Breast epithelium (tissue), 4 donors: ENCODE measurements around the gene PEX11G. TPM values are rescaled to one million over a fixed set of nuclear protein-coding genes. Genes with fewer than 3 reads are reported as not detected.

Experiments used
- DNase-seq, 2 donors: peaks; one replicate each; pipeline ENCODE4 v3.0.0-alpha.2; 2019; ENCODE audit warnings: low spot score in 2 of 2
- H3K27ac ChIP-seq, 2 donors: fragments of 200-600 bp; sonication (generic) in 1 of 2; one replicate each; pipeline ENCODE4 v1.5.1; 2016 to 2019; ENCODE audit warnings: mild to moderate bottlenecking in 1 of 2
- H3K27me3 ChIP-seq, 2 donors: fragments of 200-600 bp; sonication (generic) in 1 of 2; one replicate each; pipeline versions ENCODE4 v1.5.1 to v1.6.0; 2017 to 2019; ENCODE audit warnings: control low read depth in 1 of 2, mild to moderate bottlenecking in 1 of 2
- H3K36me3 ChIP-seq: fragments of 200-600 bp; one replicate; pipeline ENCODE4 v1.5.1; 2019
- H3K4me1 ChIP-seq, 2 donors: fragments of 200-600 bp; sonication (generic); one replicate each; pipeline ENCODE4 v1.5.1; 2016 to 2019; ENCODE audit warnings: control low read depth in 1 of 2
- H3K4me3 ChIP-seq, 3 donors: fragments of 200-600 bp; sonication (generic); 1 replicate in 2 of 3; 2 replicates in 1 of 3; pipeline ENCODE4 v1.5.1; 2016 to 2019; ENCODE audit warnings: mild to moderate bottlenecking in 3 of 3, moderate library complexity in 2 of 3
- H3K9me3 ChIP-seq, 2 donors: fragments of 200-600 bp; sonication (generic) in 1 of 2; one replicate each; pipeline ENCODE4 v1.5.1; 2016 to 2019; ENCODE audit warnings: control low read depth in 1 of 2
- CTCF ChIP-seq, 3 donors: fragments of 450-650 bp; IDR thresholded peaks; one replicate each; pipeline ENCODE4 v1.5.1; 2016 to 2017; ENCODE audit warnings: antibody characterized with exemption in 3 of 3, mild to moderate bottlenecking in 3 of 3, moderate library complexity in 3 of 3
- POLR2A ChIP-seq: fragments of 450-650 bp; IDR thresholded peaks from one replicate; pipeline ENCODE4 v1.6.1; 2016; ENCODE audit warnings: antibody characterized with exemption, mild to moderate bottlenecking, moderate library complexity
- POLR2AphosphoS5 ChIP-seq, 3 donors: sonication (generic); formaldehyde crosslinking; IDR thresholded peaks; one replicate each; pipeline ENCODE4 v1.6.1; 2017; ENCODE audit warnings: antibody characterized with exemption in 3 of 3
- intact Hi-C: fragments of 100-400 bp; cut with DNase I; formaldehyde crosslinking; loops from one replicate; pipeline ENCODE4 v1.15.1; 2023; ENCODE audit warnings: low total_unique reads
- total RNA-seq, 3 donors: library from RNA; depleted of rRNA; stranded (reverse); fragments of >200 nt; gene quantifications; one replicate each; pipeline ENCODE4 v1.1.0, GENCODE V29; 2016

The PEX11G gene
- total RNA-seq, 3 donors from 2014 or later, result 5.4 to 9.8 (median 7.2) TPM

- TF ChIP-seq CTCF (IDR thresholded peaks at IDR 0.05) (no peak), POLR2AphosphoS5 (IDR thresholded peaks at IDR 0.05) (no peak), POLR2A (no peak)
- Histone ChIP-seq H3K27ac (no peak overlapping the region), H3K4me3 (no peak overlapping the region), H3K36me3 (no peaks in the 10 kb centered on the region), H3K27me3 (no peaks in the 10 kb centered on the region), H3K9me3 (no peaks in the 10 kb centered on the region), H3K4me1 (peaks cover 0 to 8% of the 10 kb centered on the region in 2 donors)
- DNase-seq, result no peak
- intact Hi-C loops, result no loop called here
Observed at GRCh38 chr19:7512400-7512851, 23.6 kb upstream of the PEX11G start.

GRCh38 chr19:7509625-7510024 is 20.8 kb upstream of the PEX11G start:
- no peaks in the 10 kb centered on the region for H3K4me1 ChIP-seq
- H3K9me3 ChIP-seq, result no peaks in the 10 kb centered on the region
- intact Hi-C loops, result no loop called here
- no peak overlapping the region for H3K27ac ChIP-seq
- TF ChIP-seq CTCF (IDR thresholded peaks at IDR 0.05), result no peak
- no peak for TF ChIP-seq POLR2A
- TF ChIP-seq POLR2AphosphoS5 (IDR thresholded peaks at IDR 0.05), result no peak
- peaks cover 0 to 3% of the 10 kb centered on the region in 2 donors for H3K27me3 ChIP-seq
- H3K36me3 ChIP-seq, result no peaks in the 10 kb centered on the region
- H3K4me3 ChIP-seq, result no peak overlapping the region
- DNase-seq, result no peak

DNA sequence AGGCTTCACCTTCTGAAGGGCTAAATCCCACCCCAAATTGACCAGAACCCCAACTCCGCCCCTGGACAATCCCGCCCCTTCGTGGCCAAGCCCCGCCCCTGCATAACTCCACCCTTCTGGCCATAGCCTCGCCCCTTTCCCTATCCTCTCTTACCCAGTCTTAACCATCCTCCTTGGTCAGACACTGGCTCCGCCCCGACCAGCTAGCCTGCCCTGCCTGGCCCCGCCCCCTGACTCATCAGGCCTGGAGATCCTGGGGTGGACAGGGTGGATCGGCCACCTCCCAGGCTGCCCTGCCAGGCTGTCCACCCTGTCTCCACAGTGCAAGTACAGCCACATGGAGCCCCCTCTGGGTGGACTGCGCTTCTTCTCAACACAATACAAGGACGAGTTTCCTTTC is 19.0 kb upstream of the PEX11G start:
- Histone ChIP-seq H3K4me3 (no peak overlapping the region), H3K27ac (no peak overlapping the region), H3K4me1 (no peaks in the 10 kb centered on the region), H3K27me3 (peaks cover 0 to 3% of the 10 kb centered on the region in 2 donors), H3K9me3 (no peaks in the 10 kb centered on the region), H3K36me3 (no peaks in the 10 kb centered on the region)
- DNase-seq, result no peak
- intact Hi-C loops, result no loop called here
- TF ChIP-seq CTCF (IDR thresholded peaks at IDR 0.05) (no peak), POLR2A (no peak), POLR2AphosphoS5 (IDR thresholded peaks at IDR 0.05) (no peak)

DNA sequence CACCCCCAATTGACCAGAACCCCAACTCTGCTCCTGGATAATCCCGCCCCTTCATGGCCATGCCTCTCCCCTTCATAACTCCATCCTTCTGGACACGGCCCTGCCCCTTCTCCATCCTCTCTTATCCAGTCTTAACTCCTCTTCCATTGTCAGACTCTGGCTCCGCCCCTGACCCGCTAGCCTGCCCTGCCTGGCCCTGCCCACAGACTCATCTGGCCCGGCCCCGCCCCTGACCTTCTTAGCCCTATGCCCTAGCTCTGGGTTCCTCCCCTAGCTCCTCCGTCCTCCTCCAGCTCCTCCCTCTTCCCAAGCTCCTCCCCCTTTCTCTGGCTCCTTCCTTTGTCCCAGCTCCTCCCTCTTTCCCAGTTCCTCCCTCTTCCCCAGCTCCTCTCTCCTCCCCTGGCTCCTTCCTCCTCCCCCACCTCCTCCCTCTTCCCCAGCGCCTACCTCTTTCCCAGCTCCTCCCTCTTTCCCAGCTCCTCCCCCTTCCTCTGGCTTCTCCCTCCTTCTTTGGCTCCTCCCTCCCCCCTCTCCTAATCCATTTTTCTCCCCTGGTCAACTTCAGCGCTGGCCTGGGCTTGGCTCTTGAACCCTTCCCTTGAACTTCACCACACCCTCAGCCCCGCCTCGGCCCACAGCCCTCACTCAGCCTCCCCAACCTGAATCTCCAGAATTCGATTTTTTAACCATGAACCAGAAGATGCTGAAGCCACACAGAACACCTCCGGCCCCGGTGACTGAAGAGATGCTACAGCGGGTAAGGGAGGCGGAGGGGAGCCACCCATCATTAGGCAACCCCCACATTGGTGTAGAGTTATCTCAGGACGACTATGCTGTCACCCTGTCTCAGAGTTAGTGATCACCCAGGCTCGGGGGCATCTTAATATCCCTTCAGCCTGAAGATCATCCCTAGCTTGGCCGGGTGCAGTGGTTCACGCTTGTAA is 17.8 kb upstream of the PEX11G start:
- H3K4me3 ChIP-seq, result peak overlapping the region in 1 of 3 donors; percentile 9
- peaks cover 0 to 3% of the 10 kb centered on the region in 2 donors for H3K27me3 ChIP-seq
- DNase-seq, result peak in 1 of 2 donors; percentile 68
- H3K4me1 ChIP-seq, result no peaks in the 10 kb centered on the region
- intact Hi-C loops, result no loop called here
- no peaks in the 10 kb centered on the region for H3K36me3 ChIP-seq
- H3K9me3 ChIP-seq, result no peaks in the 10 kb centered on the region
- no peak for TF ChIP-seq POLR2AphosphoS5 (IDR thresholded peaks at IDR 0.05)
- TF ChIP-seq POLR2A, result no peak
- H3K27ac ChIP-seq, result no peak overlapping the region

- DNase-seq, result no peak
Observed at GRCh38 chr19:7505682-7506384, 17.0 kb upstream of the PEX11G start.

More at GRCh38 chr19:7505682-7506384, 17.0 kb upstream of the PEX11G start:
- no peaks in the 10 kb centered on the region for H3K4me1 ChIP-seq
- H3K9me3 ChIP-seq, result no peaks in the 10 kb centered on the region
- TF ChIP-seq POLR2AphosphoS5 (IDR thresholded peaks at IDR 0.05) (no peak), POLR2A (no peak), CTCF (IDR thresholded peaks at IDR 0.05) (no peak)
- H3K27ac ChIP-seq, result no peak overlapping the region
- peaks cover 2 to 3% of the 10 kb centered on the region in 2 donors for H3K27me3 ChIP-seq
- H3K36me3 ChIP-seq, result no peaks in the 10 kb centered on the region
- peak overlapping the region in 2 of 3 donors; percentile 9 to 25 for H3K4me3 ChIP-seq
- intact Hi-C loops, result no loop called here
